Measurements from ENCODE around the gene TPX2.

The TPX2 gene

DNA sequence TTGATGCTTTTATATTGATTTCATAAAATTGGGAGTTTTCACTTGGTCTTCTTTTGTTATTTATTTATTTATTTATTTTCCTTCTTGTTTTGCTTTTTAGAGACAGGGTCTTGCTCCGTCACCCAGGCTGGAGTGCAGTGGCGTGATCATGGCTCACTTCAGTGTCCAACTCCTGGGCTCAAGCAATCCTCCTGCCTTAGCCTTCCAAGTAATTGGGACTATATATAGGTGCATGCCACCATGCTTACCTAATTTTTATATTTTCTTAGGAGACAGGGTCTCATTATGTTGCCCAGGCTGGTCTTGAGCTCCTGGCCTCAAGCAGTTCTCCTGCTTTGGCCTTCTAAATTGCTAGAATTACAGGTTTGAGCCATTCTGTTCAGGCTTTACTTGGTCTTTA, 41.7 kb downstream of the TPX2 start:
- H2AFZ ChIP-seq (ENCODE audit: low read depth, low read length), result no peak overlapping the region
- no peak overlapping the region for H3K27ac ChIP-seq (ENCODE audit: low read length, poor library complexity, severe bottlenecking)
- no peaks in the 10 kb centered on the region for H3K27me3 ChIP-seq (ENCODE audit: control insufficient read depth in 1 of 2, insufficient read depth in 1 of 2, low read length in 2 of 2)

GRCh38 chr20:31781945-31782344, 42.9 kb downstream of the TPX2 start:
- 94% methylated on average over 4 of the region's 4 CpGs for WGBS
- no peak overlapping the region for H3K4ac ChIP-seq (ENCODE audit: low read depth in 1 of 2, low read length in 2 of 2)
- H3K36me3 ChIP-seq (ENCODE audit: control insufficient read depth in 1 of 2, insufficient read depth in 2 of 2, low read depth in 1 of 2, low read length in 2 of 2), result peaks cover 6 to 29% of the 10 kb centered on the region in 2 experiments
- H3K9me3 ChIP-seq (ENCODE audit: control insufficient read depth, low read length), result no peaks in the 10 kb centered on the region
- DNase-seq, result peak; percentile 35
- no peak overlapping the region for H3K4me2 ChIP-seq (ENCODE audit: low read length, poor library complexity, severe bottlenecking)
- no peak overlapping the region for H3K4me3 ChIP-seq (ENCODE audit: insufficient read depth in 1 of 2, low read depth in 1 of 2, low read length in 2 of 2)
- no peak overlapping the region for H3K18ac ChIP-seq (ENCODE audit: low read depth in 1 of 2, low read length in 2 of 2)
- H3K27ac ChIP-seq (ENCODE audit: low read length, poor library complexity, severe bottlenecking), result no peak overlapping the region
- no peak overlapping the region for H2BK5ac ChIP-seq (ENCODE audit: low read depth, low read length, poor library complexity, severe bottlenecking)
- H4K8ac ChIP-seq (ENCODE audit: low read length), result peak overlapping the region; percentile 22
- no peak overlapping the region for H2AK5ac ChIP-seq (ENCODE audit: low read length, severe bottlenecking)
- H3K14ac ChIP-seq (ENCODE audit: low read length in 2 of 2), result no peak overlapping the region
- no peak overlapping the region for H3K23ac ChIP-seq (ENCODE audit: low read length in 2 of 2)
- H3K9ac ChIP-seq (ENCODE audit: low read length), result no peak overlapping the region
- H3K79me1 ChIP-seq (replicated peaks; ENCODE audit: low read length, poor library complexity, severe bottlenecking), result peaks cover 25% of the 10 kb centered on the region
- H2BK15ac ChIP-seq (ENCODE audit: low read depth, poor library complexity, severe bottlenecking), result no peak overlapping the region
- no peak overlapping the region for H2BK12ac ChIP-seq (ENCODE audit: low read length in 2 of 2)
- H2AFZ ChIP-seq (ENCODE audit: low read depth, low read length), result no peak overlapping the region
- H4K91ac ChIP-seq (ENCODE audit: low read length), result no peak overlapping the region
- no peak overlapping the region for H2BK120ac ChIP-seq (ENCODE audit: low read depth, low read length)
- H3K4me1 ChIP-seq (ENCODE audit: control insufficient read depth, insufficient read depth, low read depth, low read length), result peaks cover 1% of the 10 kb centered on the region
- H3K27me3 ChIP-seq (ENCODE audit: control insufficient read depth in 1 of 2, insufficient read depth in 1 of 2, low read length in 2 of 2), result no peaks in the 10 kb centered on the region

More for the DNA sequence above, 41.7 kb downstream of the TPX2 start:
- no peak for DNase-seq
- Histone ChIP-seq H3K4me2 (ENCODE audit: low read length, poor library complexity, severe bottlenecking) (no peak overlapping the region), H3K23ac (ENCODE audit: low read length in 2 of 2) (no peak overlapping the region), H2BK120ac (ENCODE audit: low read depth, low read length) (no peak overlapping the region), H3K18ac (ENCODE audit: low read depth in 1 of 2, low read length in 2 of 2) (no peak overlapping the region), H4K8ac (ENCODE audit: low read length) (no peak overlapping the region), H3K36me3 (ENCODE audit: control insufficient read depth in 1 of 2, insufficient read depth in 2 of 2, low read depth in 1 of 2, low read length in 2 of 2) (peaks cover 6 to 25% of the 10 kb centered on the region in 2 experiments), H3K9ac (ENCODE audit: low read length) (no peak overlapping the region), H2BK5ac (ENCODE audit: low read depth, low read length, poor library complexity, severe bottlenecking) (no peak overlapping the region), H3K9me3 (ENCODE audit: control insufficient read depth, low read length) (no peaks in the 10 kb centered on the region), H3K14ac (ENCODE audit: low read length in 2 of 2) (no peak overlapping the region), H3K4me1 (ENCODE audit: control insufficient read depth, insufficient read depth, low read depth, low read length) (peaks cover 1% of the 10 kb centered on the region), H3K79me1 (replicated peaks; ENCODE audit: low read length, poor library complexity, severe bottlenecking) (peaks cover 25% of the 10 kb centered on the region), H3K4me3 (ENCODE audit: insufficient read depth in 1 of 2, low read depth in 1 of 2, low read length in 2 of 2) (no peak overlapping the region), H2AK5ac (ENCODE audit: low read length, severe bottlenecking) (no peak overlapping the region), H4K91ac (ENCODE audit: low read length) (no peak overlapping the region), H3K4ac (ENCODE audit: low read depth in 1 of 2, low read length in 2 of 2) (no peak overlapping the region), H2BK15ac (ENCODE audit: low read depth, poor library complexity, severe bottlenecking) (no peak overlapping the region), H2BK12ac (ENCODE audit: low read length in 2 of 2) (no peak overlapping the region)
- 100% methylated on average over 2 of the region's 2 CpGs for WGBS

GRCh38 chr20:31784354-31785044, 45.4 kb downstream of the TPX2 start:
- Histone ChIP-seq H3K9me3 (ENCODE audit: control insufficient read depth, low read length) (no peaks in the 10 kb centered on the region), H2BK120ac (ENCODE audit: low read depth, low read length) (no peak overlapping the region), H3K23ac (ENCODE audit: low read length in 2 of 2) (no peak overlapping the region), H2BK12ac (ENCODE audit: low read length in 2 of 2) (no peak overlapping the region), H4K8ac (ENCODE audit: low read length) (no peak overlapping the region), H2AFZ (ENCODE audit: low read depth, low read length) (no peak overlapping the region), H4K91ac (ENCODE audit: low read length) (no peak overlapping the region), H3K4ac (ENCODE audit: low read depth in 1 of 2, low read length in 2 of 2) (no peak overlapping the region), H2AK5ac (ENCODE audit: low read length, severe bottlenecking) (no peak overlapping the region), H3K27me3 (ENCODE audit: control insufficient read depth in 1 of 2, insufficient read depth in 1 of 2, low read length in 2 of 2) (no peaks in the 10 kb centered on the region), H3K4me3 (ENCODE audit: insufficient read depth in 1 of 2, low read depth in 1 of 2, low read length in 2 of 2) (no peak overlapping the region), H3K27ac (ENCODE audit: low read length, poor library complexity, severe bottlenecking) (no peak overlapping the region), H3K79me1 (replicated peaks; ENCODE audit: low read length, poor library complexity, severe bottlenecking) (peaks cover 31% of the 10 kb centered on the region), H3K18ac (ENCODE audit: low read depth in 1 of 2, low read length in 2 of 2) (no peak overlapping the region), H2BK15ac (ENCODE audit: low read depth, poor library complexity, severe bottlenecking) (no peak overlapping the region), H3K4me1 (ENCODE audit: control insufficient read depth, insufficient read depth, low read depth, low read length) (peaks cover 5% of the 10 kb centered on the region), H3K9ac (ENCODE audit: low read length) (no peak overlapping the region), H2BK5ac (ENCODE audit: low read depth, low read length, poor library complexity, severe bottlenecking) (no peak overlapping the region), H3K14ac (ENCODE audit: low read length in 2 of 2) (no peak overlapping the region), H3K36me3 (ENCODE audit: control insufficient read depth in 1 of 2, insufficient read depth in 2 of 2, low read depth in 1 of 2, low read length in 2 of 2) (peaks cover 6 to 14% of the 10 kb centered on the region in 2 experiments), H3K4me2 (ENCODE audit: low read length, poor library complexity, severe bottlenecking) (no peak overlapping the region)
- 96% methylated on average over 7 of the region's 7 CpGs for WGBS
- no peak for DNase-seq

DNA sequence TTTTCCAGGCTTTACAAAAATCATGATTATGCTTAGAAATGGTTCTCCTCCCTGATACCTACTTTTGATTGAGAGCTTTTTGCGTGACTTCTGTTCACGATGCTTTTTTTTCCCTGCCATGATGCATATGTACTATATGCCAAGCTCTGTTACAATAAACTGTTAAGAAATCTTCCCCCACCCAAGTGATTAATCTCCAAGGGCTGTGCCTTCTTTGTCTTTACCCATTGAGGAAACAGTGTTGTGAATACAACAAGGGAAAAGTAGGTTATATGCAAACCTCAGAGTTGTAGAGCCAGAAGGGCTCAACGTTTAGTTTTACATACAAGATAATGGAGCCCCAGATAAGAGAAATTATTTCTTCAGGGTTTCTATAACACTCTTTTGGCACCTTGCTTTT, 46.0 kb downstream of the TPX2 start:
- Histone ChIP-seq H3K14ac (ENCODE audit: low read length in 2 of 2) (no peak overlapping the region), H4K8ac (ENCODE audit: low read length) (no peak overlapping the region), H2AFZ (ENCODE audit: low read depth, low read length) (no peak overlapping the region), H3K79me1 (replicated peaks; ENCODE audit: low read length, poor library complexity, severe bottlenecking) (peaks cover 28% of the 10 kb centered on the region), H2BK12ac (ENCODE audit: low read length in 2 of 2) (no peak overlapping the region), H3K27ac (ENCODE audit: low read length, poor library complexity, severe bottlenecking) (no peak overlapping the region), H3K4me2 (ENCODE audit: low read length, poor library complexity, severe bottlenecking) (no peak overlapping the region), H3K9ac (ENCODE audit: low read length) (no peak overlapping the region), H3K18ac (ENCODE audit: low read depth in 1 of 2, low read length in 2 of 2) (no peak overlapping the region), H3K27me3 (ENCODE audit: control insufficient read depth in 1 of 2, insufficient read depth in 1 of 2, low read length in 2 of 2) (no peaks in the 10 kb centered on the region), H3K23ac (ENCODE audit: low read length in 2 of 2) (no peak overlapping the region), H3K4me1 (ENCODE audit: control insufficient read depth, insufficient read depth, low read depth, low read length) (peaks cover 5% of the 10 kb centered on the region), H2BK15ac (ENCODE audit: low read depth, poor library complexity, severe bottlenecking) (no peak overlapping the region), H3K4ac (ENCODE audit: low read depth in 1 of 2, low read length in 2 of 2) (no peak overlapping the region), H3K36me3 (ENCODE audit: control insufficient read depth in 1 of 2, insufficient read depth in 2 of 2, low read depth in 1 of 2, low read length in 2 of 2) (peaks cover 3 to 10% of the 10 kb centered on the region in 2 experiments), H2AK5ac (ENCODE audit: low read length, severe bottlenecking) (no peak overlapping the region), H3K9me3 (ENCODE audit: control insufficient read depth, low read length) (no peaks in the 10 kb centered on the region), H3K4me3 (ENCODE audit: insufficient read depth in 1 of 2, low read depth in 1 of 2, low read length in 2 of 2) (no peak overlapping the region), H2BK5ac (ENCODE audit: low read depth, low read length, poor library complexity, severe bottlenecking) (no peak overlapping the region), H2BK120ac (ENCODE audit: low read depth, low read length) (no peak overlapping the region), H4K91ac (ENCODE audit: low read length) (no peak overlapping the region)
- no peak for DNase-seq
- WGBS, result 100% methylated on average over 3 of the region's 3 CpGs

All from mesenchymal stem cell (in vitro differentiated cells and primary cell).